HG02981 (cell line): ENCODE results near the gene OSR1.
"Not testable (repeated sequence)": the region's sequence is repeated elsewhere in the genome, so short reads cannot be mapped to it uniquely, and the experiment has no call there.

ENCODE experiments used
- ATAC-seq: cut with Tn5 transposase; IDR thresholded peaks from one replicate; pipeline ENCODE4 v1.9.1; 2021; ENCODE audit warnings: mild to moderate bottlenecking, moderate library complexity; ENCODE audit not compliant: unreplicated experiment

OSR1 gene

GRCh38 chr2:19337202-19337601, 21.2 kb downstream of the OSR1 start:
- no peak for ATAC-seq

GRCh38 chr2:19336781-19337180, 21.6 kb downstream of the OSR1 start:
- no peak for ATAC-seq

- ATAC-seq, result no peak
Observed at GRCh38 chr2:19332503-19332902, 25.9 kb downstream of the OSR1 start.

- no peak for ATAC-seq
Observed at GRCh38 chr2:19331450-19331849, 27.0 kb downstream of the OSR1 start.

- no peak for ATAC-seq
Observed at GRCh38 chr2:19330436-19330835, 28.0 kb downstream of the OSR1 start.

- ATAC-seq, result no peak
Observed at GRCh38 chr2:19329445-19329844, 29.0 kb downstream of the OSR1 start.

- no peak for ATAC-seq
Observed at GRCh38 chr2:19327496-19327895, 30.9 kb downstream of the OSR1 start.

- ATAC-seq, result no peak
Observed at GRCh38 chr2:19321946-19322345, 36.5 kb downstream of the OSR1 start.

GRCh38 chr2:19320813-19321212, 37.6 kb downstream of the OSR1 start:
- no peak for ATAC-seq

GRCh38 chr2:19319698-19320097, 38.7 kb downstream of the OSR1 start:
- ATAC-seq, result no peak

GRCh38 chr2:19319064-19319463, 39.4 kb downstream of the OSR1 start:
- no peak for ATAC-seq

- no peak for ATAC-seq
Observed at GRCh38 chr2:19313553-19313952, 44.9 kb downstream of the OSR1 start.

GRCh38 chr2:19312949-19313348, 45.5 kb downstream of the OSR1 start:
- peak; percentile 76 for ATAC-seq

- ATAC-seq, result not testable (repeated sequence)
Observed at GRCh38 chr2:19306065-19306464, 52.4 kb downstream of the OSR1 start.

GRCh38 chr2:19305400-19306055, 52.9 kb downstream of the OSR1 start:
- ATAC-seq, result not testable (repeated sequence)

- no peak for ATAC-seq
Observed at GRCh38 chr2:19301706-19302105, 56.7 kb downstream of the OSR1 start.
